HepG2 (cell line): Measurements from ENCODE around the gene ANGPTL5. TPM values are rescaled to one million over a fixed set of nuclear protein-coding genes. Genes with fewer than 3 reads are reported as not detected.

Experiments
- CREM ChIP-seq, 2 experiments: sonication (generic) in 1 of 2; formaldehyde crosslinking in 1 of 2; IDR thresholded peaks; 2 replicates each; pipeline versions ENCODE4 v1.4.0 to v1.6.1; 2016 to 2020; ENCODE audit warnings: antibody characterized with exemption in 1 of 2, mild to moderate bottlenecking in 1 of 2, missing genetic modification reagents in 1 of 2
- FOXK1 ChIP-seq: sonication (generic); formaldehyde crosslinking; IDR thresholded peaks from 2 replicates; pipeline ENCODE4 v1.4.0; 2020; ENCODE audit warnings: low read depth, missing genetic modification reagents, borderline replicate concordance
- GLI4 ChIP-seq: sonication (generic); formaldehyde crosslinking; IDR thresholded peaks from 2 replicates; pipeline ENCODE4 v1.5.1; 2020; ENCODE audit warnings: missing genetic modification reagents, mild to moderate bottlenecking, moderate library complexity, borderline replicate concordance
- HDAC1 ChIP-seq: sonication (generic); formaldehyde crosslinking; IDR thresholded peaks from 2 replicates; pipeline ENCODE4 v1.5.1; 2020; ENCODE audit warnings: mild to moderate bottlenecking, missing genetic modification reagents
- HMG20B ChIP-seq: conservative IDR thresholded peaks from 2 replicates; pipeline ENCODE4 v1.6.1; 2016; ENCODE audit warnings: missing genetic modification reagents, missing compliant biosample characterization
- HNF4A ChIP-seq: sonication (generic); formaldehyde crosslinking; IDR thresholded peaks from 2 replicates; pipeline ENCODE4 v1.4.0; 2020; ENCODE audit warnings: missing genetic modification reagents
- MIXL1 ChIP-seq: IDR thresholded peaks from 2 replicates; pipeline ENCODE4 v1.6.1; 2016
- NCOA2 ChIP-seq: sonication (generic); formaldehyde crosslinking; IDR thresholded peaks from 2 replicates; pipeline ENCODE4 v1.8.0; 2022; ENCODE audit warnings: inconsistent platforms
- PPARG ChIP-seq: conservative IDR thresholded peaks from 2 replicates; pipeline ENCODE4 v1.6.1; 2016; ENCODE audit warnings: missing biosample characterization, missing genetic modification reagents
- RXRB ChIP-seq: IDR thresholded peaks from 2 replicates; pipeline ENCODE4 v1.6.1; 2016; ENCODE audit warnings: borderline replicate concordance, missing genetic modification reagents, missing compliant biosample characterization
- SIX1 ChIP-seq: sonication (generic); formaldehyde crosslinking; IDR thresholded peaks from 2 replicates; pipeline ENCODE4 v1.4.0; 2020; ENCODE audit warnings: missing genetic modification reagents, borderline replicate concordance
- SMAD3 ChIP-seq: sonication (generic); formaldehyde crosslinking; IDR thresholded peaks from 2 replicates; pipeline ENCODE4 v1.4.0; 2020; ENCODE audit warnings: missing genetic modification reagents
- THAP11 ChIP-seq: IDR thresholded peaks from 2 replicates; pipeline ENCODE4 v1.6.1; 2016; ENCODE audit warnings: missing biosample characterization, missing genetic modification reagents
- ZBTB7B ChIP-seq: sonication (generic); formaldehyde crosslinking; IDR thresholded peaks from 2 replicates; pipeline ENCODE4 v1.4.0; 2020; ENCODE audit warnings: missing genetic modification reagents
- ZNF614 ChIP-seq: IDR thresholded peaks from 2 replicates; pipeline ENCODE4 v1.6.1; 2018; ENCODE audit warnings: missing biosample characterization, missing genetic modification reagents, inconsistent platforms, borderline replicate concordance
- ZNF883 ChIP-seq: sonication (generic); formaldehyde crosslinking; IDR thresholded peaks from 2 replicates; pipeline ENCODE4 v1.5.1; 2020; ENCODE audit warnings: mild to moderate bottlenecking, missing genetic modification reagents; ENCODE audit errors: not compliant biosample characterization
- polyA plus RNA-seq, 8 experiments: library from polyadenylated mRNA; depleted of rRNA in 3 of 8; stranded (reverse) in 7 of 8; unstranded in 1 of 8; fragments of >200 nt; fragmentation: Illumina TruSeq in 4 of 8; extraction: Trizol in 4 of 8; gene quantifications; 2 replicates each; pipeline versions ENCODE4 v1.2.1 to v1.2.3, GENCODE V29; 2011 to 2016; ENCODE audit warnings: low read depth in 4 of 8, missing spikeins in 1 of 8, mixed read lengths in 1 of 8; ENCODE audit not compliant: insufficient read depth in 1 of 8
- total RNA-seq, 5 experiments: library from RNA; depleted of rRNA; stranded (reverse); fragments of >200 nt; fragmentation: Illumina TruSeq; extraction: Trizol; gene quantifications; 2 replicates each; pipeline ENCODE4 v1.2.3, GENCODE V29; 2016; ENCODE audit warnings: low read depth in 1 of 5
- TF ChIP-seq, protein P1 (sequence below): sonication (generic); formaldehyde crosslinking; IDR thresholded peaks from 2 replicates; pipeline ENCODE4 v1.5.0; 2020; ENCODE audit warnings: mild to moderate bottlenecking, missing genetic modification reagents
- TF ChIP-seq, protein P2 (sequence below): sonication (generic); formaldehyde crosslinking; IDR thresholded peaks from 2 replicates; pipeline ENCODE4 v1.4.0; 2020; ENCODE audit warnings: missing genetic modification reagents
- TF ChIP-seq, protein P3 (sequence below): sonication (generic); formaldehyde crosslinking; IDR thresholded peaks from 2 replicates; pipeline ENCODE4 v1.5.0; 2020; ENCODE audit warnings: mild to moderate bottlenecking, missing genetic modification reagents, borderline replicate concordance

The ANGPTL5 gene
- total and polyA plus RNA-seq, 2 of the 13 experiments (the other 11 are each of a cell fraction or from before 2014, with no cell fraction given): not detected

DNA sequence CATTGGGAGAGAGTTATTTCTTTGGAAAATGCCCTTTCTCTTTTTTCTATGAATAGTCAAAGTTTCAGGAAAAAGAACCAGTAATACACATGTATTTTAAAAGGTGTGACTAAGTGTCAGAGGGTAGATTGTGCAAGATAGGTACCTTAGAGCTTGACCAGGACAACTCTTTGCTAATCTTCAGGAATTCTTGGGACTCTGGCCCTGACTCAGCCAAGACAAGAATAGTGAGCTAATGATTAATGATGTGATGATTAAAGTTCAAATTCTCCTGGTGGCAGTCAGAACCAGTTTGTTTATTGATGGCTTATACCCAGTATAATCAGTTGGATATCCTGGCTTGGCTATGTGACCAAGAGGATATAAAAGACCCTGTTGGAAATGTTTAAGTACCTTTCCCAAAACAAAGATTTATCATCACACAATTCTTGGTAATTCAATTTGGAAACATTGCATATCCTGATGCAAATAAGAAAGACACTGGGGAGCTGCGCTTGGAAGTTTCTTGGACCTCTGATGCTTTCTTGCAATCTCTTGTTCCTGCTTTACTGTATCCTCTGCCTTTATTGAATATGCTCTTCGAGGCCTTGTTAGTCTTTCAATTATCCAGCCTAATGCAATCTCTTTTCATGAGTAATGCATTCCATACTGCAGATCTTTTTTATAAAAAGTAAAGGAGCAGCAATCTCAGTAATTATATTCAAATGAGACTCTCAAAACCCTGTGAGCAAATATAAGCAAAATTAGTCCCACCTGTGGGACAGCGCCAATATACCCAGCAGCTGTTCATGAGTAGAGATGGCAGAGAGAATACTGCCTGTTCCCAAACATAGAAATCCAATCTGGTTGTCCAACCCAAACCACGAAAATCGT lies 49.5 kb downstream of the ANGPTL5 start (continued):
- TF ChIP-seq FOXK1 (CRISPR knock-in tag) (peak; percentile 50; the same call in 1 of the 2 replicates), THAP11 (peak; percentile 58; the same call in 1 of the 2 replicates), ZNF614 (CRISPR knock-in tag) (peak; percentile 70; the same call in 1 of the 2 replicates), RXRB (CRISPR knock-in tag) (0 out of 2 replicates have a peak, but pooled peaks have one; percentile 36), NCOA2 (CRISPR knock-in tag) (peak; percentile 77), CREM (IDR thresholded peaks at IDR 0.05) (peak; percentile 74), CREM (CRISPR knock-in tag; IDR thresholded peaks at IDR 0.05) (no peak), SMAD3 (CRISPR knock-in tag) (0 out of 2 replicates have a peak, but pooled peaks have one; percentile 50), GLI4 (CRISPR knock-in tag) (no peak), HNF4A (CRISPR knock-in tag) (peak; percentile 87), ZNF883 (no peak), MIXL1 (CRISPR knock-in tag) (peak; percentile 80), SIX1 (CRISPR knock-in tag) (peak; percentile 48; the same call in 1 of the 2 replicates), PPARG (peak; percentile 27; the same call in 1 of the 2 replicates), ZBTB7B (CRISPR knock-in tag) (no peak), HMG20B (CRISPR knock-in tag) (no peak), HDAC1 (CRISPR knock-in tag) (peak; percentile 35; the same call in 1 of the 2 replicates)
- TF ChIP-seq, protein P1, sequence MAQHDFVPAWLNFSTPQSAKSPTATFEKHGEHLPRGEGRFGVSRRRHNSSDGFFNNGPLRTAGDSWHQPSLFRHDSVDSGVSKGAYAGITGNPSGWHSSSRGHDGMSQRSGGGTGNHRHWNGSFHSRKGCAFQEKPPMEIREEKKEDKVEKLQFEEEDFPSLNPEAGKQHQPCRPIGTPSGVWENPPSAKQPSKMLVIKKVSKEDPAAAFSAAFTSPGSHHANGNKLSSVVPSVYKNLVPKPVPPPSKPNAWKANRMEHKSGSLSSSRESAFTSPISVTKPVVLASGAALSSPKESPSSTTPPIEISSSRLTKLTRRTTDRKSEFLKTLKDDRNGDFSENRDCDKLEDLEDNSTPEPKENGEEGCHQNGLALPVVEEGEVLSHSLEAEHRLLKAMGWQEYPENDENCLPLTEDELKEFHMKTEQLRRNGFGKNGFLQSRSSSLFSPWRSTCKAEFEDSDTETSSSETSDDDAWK (CRISPR knock-in tag): no peak
- TF ChIP-seq, protein P2, sequence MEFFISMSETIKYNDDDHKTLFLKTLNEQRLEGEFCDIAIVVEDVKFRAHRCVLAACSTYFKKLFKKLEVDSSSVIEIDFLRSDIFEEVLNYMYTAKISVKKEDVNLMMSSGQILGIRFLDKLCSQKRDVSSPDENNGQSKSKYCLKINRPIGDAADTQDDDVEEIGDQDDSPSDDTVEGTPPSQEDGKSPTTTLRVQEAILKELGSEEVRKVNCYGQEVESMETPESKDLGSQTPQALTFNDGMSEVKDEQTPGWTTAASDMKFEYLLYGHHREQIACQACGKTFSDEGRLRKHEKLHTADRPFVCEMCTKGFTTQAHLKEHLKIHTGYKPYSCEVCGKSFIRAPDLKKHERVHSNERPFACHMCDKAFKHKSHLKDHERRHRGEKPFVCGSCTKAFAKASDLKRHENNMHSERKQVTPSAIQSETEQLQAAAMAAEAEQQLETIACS (CRISPR knock-in tag): no peak
- TF ChIP-seq, protein P3, sequence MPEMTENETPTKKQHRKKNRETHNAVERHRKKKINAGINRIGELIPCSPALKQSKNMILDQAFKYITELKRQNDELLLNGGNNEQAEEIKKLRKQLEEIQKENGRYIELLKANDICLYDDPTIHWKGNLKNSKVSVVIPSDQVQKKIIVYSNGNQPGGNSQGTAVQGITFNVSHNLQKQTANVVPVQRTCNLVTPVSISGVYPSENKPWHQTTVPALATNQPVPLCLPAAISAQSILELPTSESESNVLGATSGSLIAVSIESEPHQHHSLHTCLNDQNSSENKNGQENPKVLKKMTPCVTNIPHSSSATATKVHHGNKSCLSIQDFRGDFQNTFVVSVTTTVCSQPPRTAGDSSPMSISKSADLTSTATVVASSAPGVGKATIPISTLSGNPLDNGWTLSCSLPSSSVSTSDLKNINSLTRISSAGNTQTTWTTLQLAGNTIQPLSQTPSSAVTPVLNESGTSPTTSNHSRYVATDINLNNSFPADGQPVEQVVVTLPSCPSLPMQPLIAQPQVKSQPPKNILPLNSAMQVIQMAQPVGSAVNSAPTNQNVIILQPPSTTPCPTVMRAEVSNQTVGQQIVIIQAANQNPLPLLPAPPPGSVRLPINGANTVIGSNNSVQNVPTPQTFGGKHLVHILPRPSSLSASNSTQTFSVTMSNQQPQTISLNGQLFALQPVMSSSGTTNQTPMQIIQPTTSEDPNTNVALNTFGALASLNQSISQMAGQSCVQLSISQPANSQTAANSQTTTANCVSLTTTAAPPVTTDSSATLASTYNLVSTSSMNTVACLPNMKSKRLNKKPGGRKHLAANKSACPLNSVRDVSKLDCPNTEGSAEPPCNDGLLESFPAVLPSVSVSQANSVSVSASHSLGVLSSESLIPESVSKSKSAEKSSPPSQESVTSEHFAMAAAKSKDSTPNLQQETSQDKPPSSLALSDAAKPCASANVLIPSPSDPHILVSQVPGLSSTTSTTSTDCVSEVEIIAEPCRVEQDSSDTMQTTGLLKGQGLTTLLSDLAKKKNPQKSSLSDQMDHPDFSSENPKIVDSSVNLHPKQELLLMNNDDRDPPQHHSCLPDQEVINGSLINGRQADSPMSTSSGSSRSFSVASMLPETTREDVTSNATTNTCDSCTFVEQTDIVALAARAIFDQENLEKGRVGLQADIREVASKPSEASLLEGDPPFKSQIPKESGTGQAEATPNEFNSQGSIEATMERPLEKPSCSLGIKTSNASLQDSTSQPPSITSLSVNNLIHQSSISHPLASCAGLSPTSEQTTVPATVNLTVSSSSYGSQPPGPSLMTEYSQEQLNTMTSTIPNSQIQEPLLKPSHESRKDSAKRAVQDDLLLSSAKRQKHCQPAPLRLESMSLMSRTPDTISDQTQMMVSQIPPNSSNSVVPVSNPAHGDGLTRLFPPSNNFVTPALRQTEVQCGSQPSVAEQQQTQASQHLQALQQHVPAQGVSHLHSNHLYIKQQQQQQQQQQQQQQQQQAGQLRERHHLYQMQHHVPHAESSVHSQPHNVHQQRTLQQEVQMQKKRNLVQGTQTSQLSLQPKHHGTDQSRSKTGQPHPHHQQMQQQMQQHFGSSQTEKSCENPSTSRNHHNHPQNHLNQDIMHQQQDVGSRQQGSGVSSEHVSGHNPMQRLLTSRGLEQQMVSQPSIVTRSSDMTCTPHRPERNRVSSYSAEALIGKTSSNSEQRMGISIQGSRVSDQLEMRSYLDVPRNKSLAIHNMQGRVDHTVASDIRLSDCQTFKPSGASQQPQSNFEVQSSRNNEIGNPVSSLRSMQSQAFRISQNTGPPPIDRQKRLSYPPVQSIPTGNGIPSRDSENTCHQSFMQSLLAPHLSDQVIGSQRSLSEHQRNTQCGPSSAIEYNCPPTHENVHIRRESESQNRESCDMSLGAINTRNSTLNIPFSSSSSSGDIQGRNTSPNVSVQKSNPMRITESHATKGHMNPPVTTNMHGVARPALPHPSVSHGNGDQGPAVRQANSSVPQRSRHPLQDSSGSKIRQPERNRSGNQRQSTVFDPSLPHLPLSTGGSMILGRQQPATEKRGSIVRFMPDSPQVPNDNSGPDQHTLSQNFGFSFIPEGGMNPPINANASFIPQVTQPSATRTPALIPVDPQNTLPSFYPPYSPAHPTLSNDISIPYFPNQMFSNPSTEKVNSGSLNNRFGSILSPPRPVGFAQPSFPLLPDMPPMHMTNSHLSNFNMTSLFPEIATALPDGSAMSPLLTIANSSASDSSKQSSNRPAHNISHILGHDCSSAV (CRISPR knock-in tag): no peak
